Body of pancreas (tissue), 4 donors: Measurements from ENCODE around the gene FAM184B.

Source experiments
- POLR2A ChIP-seq, 3 donors: fragments of 450-650 bp; IDR thresholded peaks; one replicate each; pipeline ENCODE4 v1.6.1; 2016; ENCODE audit warnings: antibody characterized with exemption in 3 of 3, mild to moderate bottlenecking in 2 of 3
- TF ChIP-seq, protein P1 (sequence below), 7 experiments: fragments of 450-650 bp in 4 of 7; fragments of 200-600 bp in 3 of 7; sonication (generic) in 3 of 7; IDR thresholded peaks; one replicate each; pipeline ENCODE4 v1.5.1; 2016 to 2019; ENCODE audit warnings: antibody characterized with exemption in 7 of 7

DNA sequence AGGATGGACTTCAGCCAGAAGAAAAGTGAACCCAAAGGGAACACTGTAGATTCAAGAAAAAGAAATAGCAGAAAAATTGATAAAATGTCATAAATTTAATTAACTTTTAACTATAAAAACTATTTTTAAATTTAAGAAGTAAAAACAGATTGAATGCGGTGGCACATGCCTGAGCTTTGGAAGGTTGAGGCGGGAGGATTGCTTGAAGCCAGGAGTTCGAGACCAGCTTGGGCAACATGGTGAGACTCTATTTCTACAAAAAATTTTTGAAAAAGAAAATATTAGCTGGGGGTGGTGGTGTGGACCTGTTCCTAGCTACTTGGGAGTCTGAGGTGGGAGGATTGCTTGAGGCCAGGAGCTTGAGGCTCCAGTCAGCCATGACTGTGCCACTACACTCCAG, 3.0 kb downstream of the FAM184B start:
- TF ChIP-seq, protein P1, sequence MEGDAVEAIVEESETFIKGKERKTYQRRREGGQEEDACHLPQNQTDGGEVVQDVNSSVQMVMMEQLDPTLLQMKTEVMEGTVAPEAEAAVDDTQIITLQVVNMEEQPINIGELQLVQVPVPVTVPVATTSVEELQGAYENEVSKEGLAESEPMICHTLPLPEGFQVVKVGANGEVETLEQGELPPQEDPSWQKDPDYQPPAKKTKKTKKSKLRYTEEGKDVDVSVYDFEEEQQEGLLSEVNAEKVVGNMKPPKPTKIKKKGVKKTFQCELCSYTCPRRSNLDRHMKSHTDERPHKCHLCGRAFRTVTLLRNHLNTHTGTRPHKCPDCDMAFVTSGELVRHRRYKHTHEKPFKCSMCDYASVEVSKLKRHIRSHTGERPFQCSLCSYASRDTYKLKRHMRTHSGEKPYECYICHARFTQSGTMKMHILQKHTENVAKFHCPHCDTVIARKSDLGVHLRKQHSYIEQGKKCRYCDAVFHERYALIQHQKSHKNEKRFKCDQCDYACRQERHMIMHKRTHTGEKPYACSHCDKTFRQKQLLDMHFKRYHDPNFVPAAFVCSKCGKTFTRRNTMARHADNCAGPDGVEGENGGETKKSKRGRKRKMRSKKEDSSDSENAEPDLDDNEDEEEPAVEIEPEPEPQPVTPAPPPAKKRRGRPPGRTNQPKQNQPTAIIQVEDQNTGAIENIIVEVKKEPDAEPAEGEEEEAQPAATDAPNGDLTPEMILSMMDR (IDR thresholded peaks at IDR 0.05): no peak
- no peak for TF ChIP-seq POLR2A (IDR thresholded peaks at IDR 0.05)
